ENCODE data around the gene PRADC1. TPM values are rescaled to one million over a fixed set of nuclear protein-coding genes. Genes with fewer than 3 reads are reported as not detected.

PRADC1 gene
- total RNA-seq = 29.8 and 31.5 TPM in 2 replicates

DNA sequence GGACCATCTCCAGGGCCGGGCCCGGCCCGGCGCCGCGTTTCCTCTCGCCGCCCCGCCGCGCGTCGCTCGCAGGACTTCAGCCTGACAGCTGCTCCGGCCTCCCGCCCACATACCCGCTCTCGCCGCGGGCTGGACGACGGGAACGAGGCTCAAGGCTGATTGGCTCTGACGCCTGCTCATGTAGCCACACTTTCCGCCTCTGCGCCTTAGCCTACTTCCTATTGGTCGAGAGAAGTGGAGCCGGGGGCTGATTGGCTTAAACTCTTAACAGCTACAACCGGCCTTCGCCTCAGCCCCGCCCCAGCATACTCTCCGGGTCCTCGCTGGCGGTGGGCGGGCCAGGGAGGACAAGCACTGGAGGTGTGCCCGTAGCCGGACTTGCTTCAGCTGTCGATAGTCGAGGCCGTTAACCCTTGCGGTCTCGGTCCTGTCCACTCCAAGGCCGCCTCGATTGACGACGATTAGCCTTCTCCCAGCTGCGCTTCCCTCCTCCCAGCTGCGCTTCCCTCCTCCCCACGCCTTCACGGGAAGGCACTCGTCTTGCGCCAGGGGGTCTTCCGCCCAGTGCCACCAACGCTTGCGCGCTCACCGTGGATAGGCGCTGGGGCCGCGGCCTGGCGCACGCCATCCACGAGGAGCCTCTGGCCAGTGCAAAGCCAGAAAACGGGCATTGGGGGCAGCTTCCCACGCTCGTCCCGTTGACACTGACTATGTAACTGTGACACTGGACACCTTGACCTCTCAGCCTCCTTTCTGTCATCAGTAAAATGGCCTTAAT lies at the start of gene PRADC1:
TSS of gene PRADC1 (minus strand) at position 86 of the 778 bp plus-strand sequence. CDS start at position 7, 79 bp downstream.

DNA sequence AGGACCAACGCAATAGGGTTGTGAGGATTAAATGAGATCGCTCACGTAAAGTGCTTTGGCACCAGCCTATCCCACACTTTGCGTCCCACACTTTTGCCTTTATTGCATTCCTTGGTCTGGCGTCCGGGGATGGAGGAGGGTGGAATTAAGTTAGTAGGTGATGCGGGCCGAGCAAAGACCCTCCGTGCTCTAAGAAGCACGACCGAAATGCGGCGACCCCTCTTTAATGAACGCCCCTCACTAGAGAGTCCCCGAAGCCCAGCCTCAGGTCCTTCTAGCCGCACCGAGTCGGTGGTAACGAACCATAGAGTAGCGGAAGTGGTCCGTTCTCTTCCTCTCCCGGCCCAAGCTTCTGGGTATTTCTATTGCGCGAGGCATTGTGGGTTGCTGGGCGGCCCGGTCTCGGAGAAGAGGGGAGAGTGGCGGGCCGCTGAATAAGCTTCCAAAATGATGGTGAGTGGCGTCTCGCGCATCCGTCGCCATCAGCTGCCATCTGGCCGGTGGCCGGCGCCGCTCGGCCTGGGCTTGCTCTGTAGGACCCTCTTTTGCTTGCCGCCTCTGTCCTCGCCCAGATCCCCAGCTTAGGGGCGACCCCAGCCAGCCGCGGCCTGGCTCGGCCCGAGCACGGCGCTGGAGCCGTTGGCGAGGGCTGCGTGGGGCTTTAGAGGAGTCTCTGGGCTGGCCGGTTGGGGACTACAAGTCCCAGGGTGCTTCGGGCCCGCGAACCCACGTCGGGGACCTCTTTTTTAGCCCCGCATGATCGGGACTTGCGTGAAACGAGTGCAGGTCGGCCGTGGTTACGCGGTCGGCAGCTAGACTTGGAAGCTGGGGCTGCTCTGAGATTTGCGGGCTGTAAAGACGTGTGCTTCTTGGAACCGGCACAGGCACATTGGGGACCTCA lies 1.1 kb upstream of the PRADC1 start, which contains the start of gene CCT7:
TSS of gene CCT7 (plus strand) at position 377 of the 901 bp plus-strand sequence. CDS start at position 448, 71 bp downstream.

DNA sequence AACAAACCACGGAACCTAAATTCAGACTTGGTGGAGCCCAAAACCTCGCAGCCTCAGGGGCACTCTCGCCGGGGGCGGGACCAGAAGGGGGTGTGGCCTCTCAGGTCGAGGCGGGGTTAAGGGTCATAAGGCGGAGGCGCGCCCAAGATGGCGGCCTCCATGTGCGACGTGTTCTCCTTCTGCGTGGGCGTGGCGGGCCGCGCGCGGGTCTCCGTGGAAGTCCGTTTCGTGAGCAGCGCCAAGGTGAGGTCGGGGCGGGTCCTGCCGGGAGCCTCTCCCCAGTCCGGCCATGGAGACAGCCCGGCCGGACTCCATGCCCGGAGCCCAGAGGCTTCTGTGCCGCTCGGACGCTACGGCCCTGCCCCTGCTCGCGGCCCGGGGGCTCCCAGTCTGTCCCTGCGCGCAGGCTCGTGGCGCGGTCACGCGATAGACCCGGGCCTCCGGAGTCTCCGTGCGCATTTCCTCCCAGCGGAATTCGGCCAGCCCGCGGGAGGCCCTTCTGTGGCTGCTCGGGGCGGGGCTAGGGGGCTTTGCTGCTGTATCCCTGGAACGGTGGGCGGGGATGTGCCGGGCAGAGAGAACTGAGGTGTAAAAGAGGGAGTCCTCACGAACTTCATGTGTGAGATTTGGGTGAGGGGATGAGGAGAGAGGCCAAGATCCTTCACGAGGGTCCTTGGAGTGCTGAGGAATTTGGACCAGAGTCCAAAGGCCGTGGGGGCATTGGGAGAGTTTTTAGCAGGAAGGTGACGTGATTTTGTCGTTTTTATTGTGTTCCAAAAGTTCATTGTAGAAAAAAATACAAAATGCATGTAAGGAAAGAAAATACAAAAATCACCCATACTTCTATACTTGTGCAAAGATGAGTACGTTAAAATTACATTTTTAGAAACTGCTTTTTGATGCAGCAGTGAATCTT lies 18.7 kb downstream of the PRADC1 start, which contains the start of gene SMYD5:
TSS of gene SMYD5 (plus strand) at position 126 of the 916 bp plus-strand sequence. CDS start at position 148, 22 bp downstream.

DNA sequence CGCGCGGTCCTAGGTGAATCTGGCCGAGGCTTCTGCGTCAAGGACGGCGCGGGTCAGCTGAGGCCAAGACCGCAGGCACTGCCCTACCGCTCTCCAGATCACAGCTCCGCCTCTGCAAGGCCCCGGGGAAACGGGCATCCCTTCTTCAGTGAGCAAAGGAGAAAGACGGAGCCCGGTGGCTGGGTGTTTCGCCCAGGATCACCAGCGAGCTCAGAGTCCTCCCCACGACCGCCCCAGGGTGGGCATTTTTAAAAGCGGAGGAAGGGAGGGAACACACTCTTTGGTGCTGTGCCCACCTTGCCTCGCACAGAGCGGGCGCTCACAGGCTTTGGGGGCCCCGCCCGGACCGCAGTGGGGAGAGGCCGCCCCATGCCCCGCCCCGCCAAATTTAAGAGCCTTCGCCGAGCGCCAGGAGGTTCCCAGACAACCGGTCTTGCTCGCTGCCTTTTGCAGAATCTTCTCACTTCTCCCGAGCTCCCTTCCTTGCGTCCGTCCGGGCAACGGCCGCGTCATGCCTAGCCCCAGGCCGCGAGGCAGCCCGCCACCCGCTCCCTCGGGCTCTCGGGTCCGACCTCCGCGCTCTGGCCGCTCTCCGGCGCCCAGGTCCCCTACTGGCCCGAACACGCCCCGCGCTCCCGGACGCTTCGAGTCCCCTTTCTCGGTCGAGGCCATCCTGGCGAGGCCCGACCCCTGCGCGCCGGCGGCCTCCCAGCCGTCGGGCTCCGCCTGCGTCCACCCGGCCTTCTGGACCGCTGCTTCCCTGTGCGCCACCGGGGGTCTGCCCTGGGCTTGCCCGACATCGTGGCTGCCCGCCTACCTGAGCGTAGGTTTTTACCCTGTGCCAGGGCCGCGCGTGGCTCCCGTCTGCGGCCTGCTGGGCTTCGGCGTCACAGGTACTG lies 30.6 kb downstream of the PRADC1 start, which contains the start of gene NOTO:
TSS of gene NOTO (plus strand) at position 419 of the 899 bp plus-strand sequence. CDS start at position 512, 93 bp downstream.

Other genes with a start within 250 kb of the PRADC1 start
- gene SFXN5, start 161.5 kb downstream of the PRADC1 start, total RNA-seq = 5.2 and 7.6 TPM in 2 replicates
- 21.1 and 25.2 TPM in 2 replicates for gene RAB11FIP5, start 120.3 kb downstream of the PRADC1 start, total RNA-seq
- not detected in 2 replicates for gene NOTO, start 30.7 kb downstream of the PRADC1 start, total RNA-seq
- 22.1 and 23.6 TPM in 2 replicates for gene SMYD5, start 19.0 kb downstream of the PRADC1 start, total RNA-seq
- 447 and 470 TPM in 2 replicates for gene CCT7, start 1.1 kb upstream of the PRADC1 start, total RNA-seq
- 3.6 and 4.7 TPM in 2 replicates for gene FBXO41, start 51.2 kb upstream of the PRADC1 start, total RNA-seq
- not detected in 2 replicates for gene EGR4, start 60.3 kb upstream of the PRADC1 start, total RNA-seq
- gene ALMS1, start 152.6 kb upstream of the PRADC1 start, total RNA-seq = 6.7 and 7.7 TPM in 2 replicates

Measured in airway epithelial cell (primary cell).